Suprapubic skin (tissue), 3 donors: ENCODE results near the gene ARHGAP40.

ENCODE experiments used
- POLR2A ChIP-seq, 2 donors: fragments of 450-650 bp; IDR thresholded peaks; one replicate each; pipeline ENCODE4 v1.6.1; 2017; ENCODE audit warnings: antibody characterized with exemption in 2 of 2, mild to moderate bottlenecking in 2 of 2, moderate library complexity in 2 of 2
- TF ChIP-seq, protein P1 (sequence below), 2 donors: fragments of 200-600 bp in 1 of 2; fragments of 450-650 bp in 1 of 2; sonication (generic) in 1 of 2; IDR thresholded peaks; one replicate each; pipeline ENCODE4 v1.5.1; 2016 to 2019; ENCODE audit warnings: antibody characterized with exemption in 2 of 2, mild to moderate bottlenecking in 1 of 2, moderate library complexity in 1 of 2

DNA sequence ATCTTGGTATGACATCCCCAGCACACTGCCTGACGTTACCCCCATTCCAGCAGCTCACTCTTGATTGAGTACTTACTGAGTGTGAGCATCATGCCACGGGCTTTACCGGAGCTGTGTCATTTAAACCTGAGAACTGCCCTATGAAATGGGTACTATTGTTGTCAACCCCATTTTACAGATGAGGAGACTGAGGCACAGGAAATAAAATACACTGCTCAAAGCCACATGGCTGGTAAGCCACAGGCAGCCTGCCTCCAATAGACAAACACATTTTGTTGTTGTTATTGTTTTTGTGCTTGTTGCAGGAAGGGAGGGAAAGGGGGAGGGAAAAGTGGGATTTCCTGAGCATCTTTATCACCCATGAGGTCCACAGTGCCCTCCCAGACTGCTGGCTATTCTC, 69.2 kb downstream of the ARHGAP40 start:
- TF ChIP-seq POLR2A (IDR thresholded peaks at IDR 0.05): no peak
- TF ChIP-seq, protein P1, sequence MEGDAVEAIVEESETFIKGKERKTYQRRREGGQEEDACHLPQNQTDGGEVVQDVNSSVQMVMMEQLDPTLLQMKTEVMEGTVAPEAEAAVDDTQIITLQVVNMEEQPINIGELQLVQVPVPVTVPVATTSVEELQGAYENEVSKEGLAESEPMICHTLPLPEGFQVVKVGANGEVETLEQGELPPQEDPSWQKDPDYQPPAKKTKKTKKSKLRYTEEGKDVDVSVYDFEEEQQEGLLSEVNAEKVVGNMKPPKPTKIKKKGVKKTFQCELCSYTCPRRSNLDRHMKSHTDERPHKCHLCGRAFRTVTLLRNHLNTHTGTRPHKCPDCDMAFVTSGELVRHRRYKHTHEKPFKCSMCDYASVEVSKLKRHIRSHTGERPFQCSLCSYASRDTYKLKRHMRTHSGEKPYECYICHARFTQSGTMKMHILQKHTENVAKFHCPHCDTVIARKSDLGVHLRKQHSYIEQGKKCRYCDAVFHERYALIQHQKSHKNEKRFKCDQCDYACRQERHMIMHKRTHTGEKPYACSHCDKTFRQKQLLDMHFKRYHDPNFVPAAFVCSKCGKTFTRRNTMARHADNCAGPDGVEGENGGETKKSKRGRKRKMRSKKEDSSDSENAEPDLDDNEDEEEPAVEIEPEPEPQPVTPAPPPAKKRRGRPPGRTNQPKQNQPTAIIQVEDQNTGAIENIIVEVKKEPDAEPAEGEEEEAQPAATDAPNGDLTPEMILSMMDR (IDR thresholded peaks at IDR 0.05): no peak
